GM13976 (cell line): ENCODE data around the gene HDAC3.

Source experiments
- DNase-seq: peaks from one replicate; pipeline ENCODE4 v3.0.0; 2012; ENCODE audit warnings: low spot score
- CTCF ChIP-seq: IDR thresholded peaks from 2 replicates; pipeline ENCODE4 v1.5.1; 2012; ENCODE audit warnings: borderline replicate concordance, mild to moderate bottlenecking; ENCODE audit not compliant: insufficient read depth; ENCODE audit errors: extremely low read depth, missing control alignments, control extremely low read depth
- in situ Hi-C: fragments of 300-500 bp; cut with MboI; formaldehyde crosslinking; loops from one replicate; pipeline ENCODE4 v1.12.0; 2022; ENCODE audit warnings: low sequenced_read_pairs, mixed read lengths, inconsistent platforms; ENCODE audit not compliant: unreplicated experiment

Gene HDAC3

GRCh38 chr5:141651728-141652105 is 15.1 kb upstream of the HDAC3 start:
- no peak for TF ChIP-seq CTCF
- in situ Hi-C loops, result no loop called here
- DNase-seq, result no peak

GRCh38 chr5:141650851-141651727 is 14.4 kb upstream of the HDAC3 start, which contains the start of gene FCHSD1:
Gene FCHSD1, minus strand, starts transcription at chr5:141651418. Its CDS starts 50 bp downstream, at chr5:141651368.
- DNase-seq, result peak; percentile 100
- in situ Hi-C loops, result no loop called here
- TF ChIP-seq CTCF, result no peak

- in situ Hi-C loops, result no loop called here
- no peak for TF ChIP-seq CTCF
- DNase-seq, result no peak
Observed at GRCh38 chr5:141649972-141650371, 13.3 kb upstream of the HDAC3 start.

- in situ Hi-C loops, result no loop called here
- no peak for TF ChIP-seq CTCF
- no peak for DNase-seq
Observed at GRCh38 chr5:141649056-141649688, 12.5 kb upstream of the HDAC3 start.

GRCh38 chr5:141647851-141648250 is 11.2 kb upstream of the HDAC3 start:
- no peak for DNase-seq
- in situ Hi-C loops, result no loop called here
- no peak for TF ChIP-seq CTCF

GRCh38 chr5:141647242-141647641 is 10.6 kb upstream of the HDAC3 start:
- TF ChIP-seq CTCF, result no peak
- no peak for DNase-seq
- in situ Hi-C loops, result no loop called here

GRCh38 chr5:141646026-141646425 is 9.4 kb upstream of the HDAC3 start:
- no peak for TF ChIP-seq CTCF
- DNase-seq, result no peak
- in situ Hi-C loops, result no loop called here
